GM18867 (cell line): ENCODE data around the gene EHD1.
A peak's percentile ranks its signal among the peaks of the same experiment; 100 is the strongest.

ENCODE experiments used
- ATAC-seq: cut with Tn5 transposase; IDR thresholded peaks from one replicate; pipeline ENCODE4 v1.9.1; 2021; ENCODE audit warnings: mild to moderate bottlenecking, moderate library complexity; ENCODE audit not compliant: unreplicated experiment

EHD1 gene

DNA sequence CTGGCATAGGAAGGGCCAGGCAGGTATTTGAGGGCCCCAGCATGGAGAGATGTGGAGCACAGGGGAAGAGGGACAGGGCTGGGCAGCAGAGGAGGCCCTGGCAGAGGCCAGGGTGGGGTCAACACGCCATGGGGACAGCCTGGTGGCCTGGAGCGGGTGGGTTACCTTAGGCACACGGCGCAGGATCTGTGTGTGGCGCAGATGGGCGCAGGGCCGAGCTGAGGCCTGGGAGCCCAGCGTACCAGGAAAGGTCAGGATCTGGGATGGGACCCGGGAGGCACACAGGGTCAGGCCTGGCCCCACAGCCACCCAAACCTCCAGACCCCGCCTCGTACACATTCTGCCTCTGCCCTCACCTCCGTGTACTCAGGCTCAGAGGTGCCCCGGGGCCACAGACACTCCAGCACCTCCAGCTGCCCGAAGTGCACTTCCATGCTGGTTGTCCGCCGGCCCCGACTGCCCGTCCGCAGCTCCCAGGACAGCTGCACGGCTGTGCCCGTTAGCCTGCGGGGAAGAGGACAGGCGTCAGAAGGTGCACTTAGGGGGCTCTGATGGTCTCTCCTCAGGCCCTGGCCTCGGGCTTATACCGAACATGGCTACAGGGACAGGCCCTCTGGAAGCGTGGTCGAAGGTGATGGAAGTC, 32.2 kb upstream of the EHD1 start:
- ATAC-seq = no peak

DNA sequence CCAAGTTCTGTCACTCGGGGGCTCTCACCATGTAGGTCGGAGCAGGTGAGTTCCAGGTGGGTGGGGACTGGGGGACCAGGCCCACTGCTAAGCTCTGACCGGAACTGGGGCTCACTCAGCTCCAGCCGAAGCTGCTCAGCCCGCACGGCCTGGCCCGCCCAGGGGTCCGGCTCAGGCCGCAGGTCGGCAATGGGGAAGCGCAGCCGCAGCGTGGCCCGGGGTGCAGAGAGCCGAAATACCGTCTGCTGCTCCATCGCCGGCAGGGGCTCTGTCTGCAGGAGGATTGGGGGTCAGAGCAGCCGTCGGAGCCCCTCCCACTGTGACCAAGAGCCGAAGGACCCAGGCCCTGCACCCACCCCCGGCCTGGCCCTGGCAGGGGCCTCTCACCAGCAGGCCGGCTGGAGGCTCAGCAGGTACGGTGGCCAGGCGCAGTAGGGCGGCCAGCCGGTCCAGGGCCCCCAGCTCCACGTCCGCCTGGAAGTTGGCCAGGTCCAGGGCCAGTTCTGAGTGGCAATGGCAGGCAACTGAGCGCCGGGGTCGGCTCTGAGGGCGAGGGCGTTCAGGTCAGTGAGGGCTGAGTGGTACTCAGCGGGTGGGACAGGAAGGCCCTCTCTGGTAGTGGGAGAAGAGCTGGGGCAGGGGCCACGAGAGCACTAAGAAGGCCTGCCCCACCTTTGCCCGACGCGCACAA, 31.4 kb upstream of the EHD1 start:
- no peak for ATAC-seq

DNA sequence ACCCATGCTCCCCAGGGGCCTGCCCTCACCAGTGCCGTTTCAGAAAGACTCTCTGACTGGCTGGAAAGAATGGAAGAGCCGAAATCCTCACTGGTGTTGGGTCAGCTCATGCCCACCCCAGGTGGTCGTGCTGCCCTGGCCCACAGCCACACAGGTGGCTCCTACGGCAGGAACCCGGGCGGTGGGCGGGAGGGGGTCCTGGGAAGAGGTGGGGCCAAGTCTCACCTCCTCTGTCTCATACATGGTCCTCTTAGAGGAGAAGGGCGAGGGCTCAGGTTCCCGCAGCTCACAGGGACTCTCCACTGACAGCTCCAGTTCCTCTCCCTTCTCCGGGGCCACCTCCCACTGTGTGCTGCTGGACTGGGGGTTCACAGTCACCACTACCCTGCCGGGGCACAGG, 30.3 kb upstream of the EHD1 start:
- ATAC-seq = no peak

DNA sequence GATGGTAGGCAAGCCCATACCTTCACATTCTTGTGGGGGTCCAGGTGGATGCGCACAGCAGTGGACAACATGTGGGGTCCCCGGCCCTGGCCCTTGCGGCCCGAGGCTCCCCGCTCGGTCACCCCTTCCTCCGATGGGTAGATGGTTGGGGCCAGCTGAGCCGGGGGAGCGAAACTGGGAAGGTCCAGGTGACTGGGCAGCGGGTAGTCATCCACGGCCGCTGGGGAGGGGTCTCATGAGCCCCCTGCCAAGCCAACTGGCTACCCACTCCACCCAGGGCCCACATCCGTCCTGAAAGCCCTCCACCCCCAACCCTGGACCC, 27.9 kb upstream of the EHD1 start:
- ATAC-seq = no peak

DNA sequence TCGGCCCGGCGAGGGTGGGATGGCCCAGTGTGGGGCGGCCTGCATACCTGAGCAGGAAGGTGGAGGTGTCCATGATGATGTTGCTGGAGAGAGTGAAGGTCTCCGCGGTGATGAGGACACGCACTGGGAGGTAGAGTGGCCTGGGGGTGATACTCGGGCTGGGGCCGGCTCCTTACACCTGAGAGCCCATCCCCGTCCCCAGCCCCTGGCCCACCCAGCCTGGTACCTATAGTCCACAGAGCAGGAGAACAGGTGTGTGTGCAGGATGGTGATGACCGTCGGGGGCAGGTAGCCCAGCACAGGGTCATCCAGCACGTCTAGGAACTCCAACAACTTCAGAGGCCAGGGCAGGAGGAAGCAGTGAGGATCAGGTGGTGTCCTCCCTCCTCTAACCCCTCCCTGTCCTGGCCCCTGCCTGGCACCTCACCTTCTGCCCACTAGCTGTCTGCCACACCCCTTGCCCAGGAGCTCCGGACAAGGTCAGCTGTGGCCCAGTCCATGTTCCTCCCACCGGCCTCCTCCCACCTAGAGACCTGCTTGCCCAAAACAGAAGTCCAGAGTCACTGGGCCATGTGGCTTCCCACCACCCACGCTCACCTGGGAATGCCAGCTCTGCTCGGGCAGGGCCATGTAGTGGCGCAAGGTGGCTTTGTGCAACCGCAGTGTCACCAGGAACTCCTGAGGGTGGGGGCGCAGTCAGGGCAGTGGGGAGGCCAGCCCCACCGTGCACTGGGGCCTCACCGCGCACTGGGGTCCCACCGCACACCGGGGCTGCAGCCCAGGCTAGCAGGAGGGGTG, 27.3 kb upstream of the EHD1 start:
- no peak for ATAC-seq

DNA sequence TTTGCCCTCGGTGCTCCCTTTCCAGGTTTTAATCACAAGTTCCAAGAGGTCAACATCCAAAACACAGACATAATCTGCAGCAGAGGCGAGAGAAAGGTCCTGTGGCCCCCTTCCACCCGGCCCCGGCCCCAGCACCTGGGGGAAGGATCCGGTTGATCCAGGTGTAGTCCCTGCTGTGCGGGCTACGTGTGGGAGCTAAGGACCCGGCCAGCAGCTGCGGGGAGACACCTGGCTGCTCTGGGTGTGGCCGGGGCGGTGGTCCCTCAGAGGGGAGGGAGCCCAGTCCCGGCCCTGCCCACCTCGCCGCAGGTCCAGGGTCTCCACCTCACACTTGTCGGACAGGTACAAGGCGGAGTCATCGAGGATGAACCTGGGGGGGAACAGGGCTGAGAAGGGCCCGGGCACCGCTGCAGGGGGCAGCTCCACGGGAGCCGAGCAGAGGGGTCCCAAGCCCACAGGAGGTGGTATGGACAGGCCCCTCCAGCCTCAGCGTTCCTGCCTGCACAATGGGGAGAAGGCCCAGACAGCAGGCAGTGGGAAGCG, 24.9 kb upstream of the EHD1 start:
- no peak for ATAC-seq

DNA sequence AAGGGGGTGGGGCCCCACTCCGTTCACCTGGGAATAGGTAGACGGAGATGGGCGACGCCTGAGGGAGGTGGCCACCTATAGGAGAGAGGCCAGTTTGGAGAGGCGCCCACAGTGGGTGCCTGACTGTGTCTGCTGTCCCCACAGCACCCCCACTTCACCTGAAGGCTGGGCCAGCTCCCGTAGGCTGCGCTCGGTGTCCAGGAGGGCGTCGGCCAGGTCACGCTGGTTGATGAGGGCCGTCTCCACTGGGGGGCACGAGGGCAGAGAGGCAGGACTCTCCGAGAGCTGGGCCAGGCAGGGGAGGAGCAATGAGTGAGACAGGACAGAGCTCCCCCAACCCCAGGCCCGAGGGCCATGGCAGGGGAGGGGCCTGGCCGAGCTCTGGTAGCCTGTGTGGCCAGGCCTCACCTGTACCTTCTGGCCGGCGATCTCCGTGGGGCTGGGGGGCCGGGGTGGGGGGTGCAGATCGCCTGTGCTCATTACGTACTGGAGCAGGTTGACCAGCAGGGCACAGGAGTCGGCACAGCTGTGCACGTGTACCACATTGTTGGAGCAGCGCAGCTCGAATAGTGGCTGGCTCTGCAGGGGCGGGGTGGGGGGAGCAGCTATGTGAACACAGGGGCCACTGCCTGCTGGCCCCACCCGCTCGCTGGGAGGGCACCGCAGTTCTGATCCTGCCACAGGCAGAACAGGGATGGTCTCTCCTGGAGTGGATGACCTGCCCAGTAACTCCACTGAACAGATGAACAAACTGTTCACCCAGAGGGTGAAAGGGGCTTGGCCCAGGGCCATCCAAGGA, 23.9 kb upstream of the EHD1 start:
- no peak for ATAC-seq

DNA sequence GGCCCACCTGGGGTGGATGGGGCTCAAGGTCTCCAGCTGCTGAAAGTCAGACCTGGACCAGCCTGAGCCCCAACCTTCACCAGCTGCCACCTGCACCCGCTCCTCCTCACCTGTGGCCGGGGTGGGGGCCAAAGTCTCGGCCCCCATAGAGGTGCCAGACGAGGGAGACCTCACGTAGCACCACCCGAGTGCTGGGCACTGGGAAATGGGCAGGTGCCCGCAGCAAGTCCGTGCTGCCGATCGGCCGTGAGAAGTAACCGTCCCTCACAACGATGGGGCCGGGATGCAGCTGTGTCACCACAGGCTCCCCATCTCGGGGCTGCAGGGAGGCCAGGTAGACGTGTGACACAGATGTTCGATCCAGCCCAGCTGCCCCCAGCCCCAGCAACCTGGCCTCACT, 22.4 kb upstream of the EHD1 start:
- ATAC-seq = no peak

DNA sequence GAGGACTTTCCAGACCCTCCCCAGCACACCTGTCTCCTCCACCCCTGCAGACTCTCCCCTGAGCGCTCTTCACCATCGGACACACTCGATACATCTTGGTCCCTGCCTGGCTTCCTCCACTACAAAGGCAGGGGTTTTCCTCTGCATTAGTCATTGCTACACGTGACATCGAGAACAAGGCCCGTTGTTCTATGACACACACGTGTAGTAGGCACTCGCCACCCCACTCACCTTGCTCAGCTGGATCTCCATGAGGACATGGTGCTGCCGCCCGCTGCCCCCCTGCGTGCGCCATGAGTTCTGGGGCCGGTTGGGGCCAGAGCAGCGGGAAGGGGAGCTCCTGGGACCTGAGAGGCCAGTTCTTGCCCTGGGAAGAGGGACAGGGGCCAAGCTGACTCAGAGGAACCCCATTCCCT, 21.9 kb upstream of the EHD1 start:
- no peak for ATAC-seq

DNA sequence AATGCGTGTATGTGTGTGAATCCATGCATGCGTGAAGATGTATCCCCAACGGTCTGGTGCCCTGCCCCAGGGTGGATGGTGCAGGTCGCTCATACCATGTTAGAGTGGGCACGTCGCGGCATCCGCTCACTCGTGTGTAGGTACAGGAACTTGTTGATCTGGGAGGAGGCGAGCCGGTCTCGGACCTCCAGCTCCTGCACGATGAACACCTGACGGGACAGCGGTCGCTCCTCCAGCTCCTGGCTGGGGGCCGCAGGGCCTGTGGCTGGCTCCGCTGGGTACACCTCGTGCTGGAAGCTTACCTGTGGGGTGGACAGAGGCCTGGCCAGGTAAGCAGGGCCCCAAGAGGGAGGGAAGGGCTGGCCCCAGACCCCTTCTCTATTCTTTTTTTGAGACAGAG, 20.1 kb upstream of the EHD1 start:
- no peak for ATAC-seq

DNA sequence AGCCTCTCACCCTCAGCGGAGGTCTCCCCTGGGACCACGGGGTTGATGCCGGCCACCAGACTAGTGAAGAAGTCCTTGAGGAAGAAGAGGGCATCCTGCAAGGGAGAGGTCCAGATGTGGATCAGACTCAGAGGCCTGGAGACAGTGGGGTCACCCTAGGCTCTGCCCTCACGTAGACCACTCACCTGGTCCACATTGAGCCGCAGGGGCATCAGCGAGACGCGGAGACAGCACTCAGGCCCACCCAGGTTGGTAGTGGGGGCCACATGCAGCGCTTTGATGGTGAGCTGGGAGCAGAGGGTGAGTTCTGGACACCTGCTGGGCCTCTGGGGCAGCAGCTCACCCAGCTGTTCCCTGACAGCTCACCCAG, 19.6 kb upstream of the EHD1 start:
- ATAC-seq = no peak

DNA sequence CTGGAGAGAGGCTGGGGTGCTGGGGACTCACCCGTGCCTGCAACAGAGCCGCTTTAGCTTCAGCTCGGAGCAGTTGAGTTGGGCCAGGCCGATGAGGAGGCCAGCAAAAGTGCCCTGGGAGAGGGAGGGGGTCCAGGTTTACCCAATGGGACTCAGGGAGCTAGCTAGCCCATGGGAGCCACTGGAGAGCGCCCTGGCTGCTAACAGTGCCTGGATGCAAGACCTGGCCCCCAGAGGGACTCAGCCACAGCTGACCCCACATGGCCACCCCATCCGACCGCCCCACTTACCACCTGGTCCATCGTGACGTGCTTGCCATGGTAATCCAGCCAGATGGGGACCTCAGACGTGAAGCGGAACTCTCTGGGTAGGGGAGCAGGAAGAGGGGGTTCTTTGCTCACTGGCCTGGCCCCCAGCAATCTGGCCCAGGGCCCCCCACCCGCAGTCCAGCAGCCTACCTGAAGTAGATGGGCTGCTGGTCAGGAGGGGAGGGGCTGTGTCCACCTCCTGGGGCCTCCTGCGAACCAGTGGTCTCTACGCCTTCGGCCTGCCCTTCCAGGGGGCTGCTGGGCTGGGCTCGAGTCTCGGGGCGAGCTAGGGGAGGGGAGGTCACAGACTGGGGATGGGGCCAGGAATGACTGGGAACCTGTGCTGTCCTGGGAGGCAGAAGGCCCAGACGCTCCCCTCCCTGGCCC, 19.1 kb upstream of the EHD1 start:
- ATAC-seq = no peak

DNA sequence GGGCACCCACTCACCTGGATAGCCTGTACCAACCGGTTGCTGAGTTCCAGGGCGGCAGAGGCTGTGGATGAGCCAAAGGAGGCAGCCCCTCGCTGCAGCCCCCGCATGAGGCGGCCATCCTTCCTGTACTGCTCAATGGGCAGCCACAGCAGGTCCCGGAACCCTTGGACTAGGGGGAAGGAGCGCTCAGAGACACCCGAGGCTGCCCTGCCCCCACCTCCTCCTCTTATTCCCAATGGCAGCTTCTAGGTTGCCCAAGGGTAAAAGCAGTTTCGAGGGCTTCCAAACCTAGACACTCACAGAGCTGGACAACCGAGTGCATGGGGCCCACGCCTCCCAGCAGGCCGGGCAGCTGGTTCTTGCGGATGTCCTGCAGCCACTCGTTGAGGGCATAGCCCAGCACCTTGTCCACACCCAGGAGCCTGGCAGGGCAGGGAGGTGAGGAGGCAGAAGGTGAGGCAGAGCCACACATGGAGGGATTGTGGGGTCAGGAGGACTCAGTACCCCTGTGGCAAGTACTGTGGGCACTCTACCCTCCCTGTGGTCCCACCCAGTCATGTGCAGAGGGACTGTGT, 18.1 kb upstream of the EHD1 start:
- no peak for ATAC-seq

DNA sequence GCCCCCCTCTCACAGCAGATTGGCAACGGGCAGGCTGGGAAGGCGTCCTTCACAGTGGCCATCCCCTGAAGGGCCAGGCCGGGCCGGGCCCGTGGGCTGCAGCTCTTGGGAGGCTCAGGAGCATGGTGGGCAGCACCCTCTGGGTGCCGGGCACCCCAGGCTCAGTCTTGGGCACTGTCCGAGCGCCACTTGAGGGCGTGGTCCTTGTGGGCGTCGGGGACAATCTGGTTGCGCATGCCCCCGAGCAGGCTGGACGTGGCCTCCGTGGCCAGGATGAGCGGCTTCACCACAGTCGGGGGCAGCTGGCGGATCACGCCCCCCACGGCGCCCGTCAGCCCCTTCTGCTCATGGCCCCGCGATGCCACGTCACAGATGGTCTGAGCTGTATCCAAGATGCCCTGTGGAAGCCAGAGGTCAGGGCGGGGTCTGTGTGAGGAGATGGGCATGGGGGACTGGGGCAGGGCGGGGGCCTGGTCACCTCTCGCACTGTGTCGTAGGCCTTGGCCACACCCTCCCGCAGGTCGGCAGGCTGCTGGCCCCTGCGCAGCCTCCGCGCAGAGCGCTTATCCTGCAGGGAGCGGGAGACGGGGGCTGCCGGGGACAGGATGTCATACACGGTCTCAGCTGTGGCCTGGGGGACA, 16.5 kb upstream of the EHD1 start:
- no peak for ATAC-seq

DNA sequence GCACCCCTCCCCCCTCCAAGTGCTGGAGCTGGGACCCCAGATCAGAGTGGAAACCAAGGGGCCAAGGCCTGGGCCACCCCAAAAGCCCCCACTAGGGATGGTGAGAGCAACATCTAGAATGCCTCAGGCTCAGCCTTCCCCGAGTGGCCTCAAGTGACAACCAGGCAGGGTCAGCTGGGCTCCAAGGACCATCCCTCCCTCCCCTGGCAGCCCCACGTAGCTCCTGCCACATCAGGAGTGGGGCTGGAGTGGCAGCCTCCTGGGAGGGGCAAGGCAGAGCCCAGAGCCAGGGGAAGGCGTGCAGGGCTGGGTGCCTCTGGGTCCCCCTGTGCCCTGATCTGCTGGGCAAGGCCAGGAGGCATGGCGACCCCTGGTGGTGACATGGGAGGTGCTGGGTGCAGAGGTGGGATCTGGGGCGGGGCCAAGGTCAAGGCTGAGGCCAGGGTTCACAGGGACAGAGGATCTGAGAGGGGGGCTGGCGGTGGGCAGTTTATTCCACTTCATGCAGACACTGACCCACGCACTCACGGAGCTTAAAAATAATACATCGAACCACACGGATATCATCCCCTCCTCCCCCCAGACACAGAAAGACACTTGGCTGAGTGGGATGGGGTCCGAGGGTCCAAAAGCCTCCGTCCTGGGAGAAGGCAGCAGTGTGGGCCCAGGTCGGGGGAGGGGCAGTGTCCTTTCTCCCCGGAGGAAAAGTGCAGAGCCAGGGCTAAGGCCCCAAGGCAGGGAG, 15.8 kb upstream of the EHD1 start:
- ATAC-seq = peak; percentile 65

DNA sequence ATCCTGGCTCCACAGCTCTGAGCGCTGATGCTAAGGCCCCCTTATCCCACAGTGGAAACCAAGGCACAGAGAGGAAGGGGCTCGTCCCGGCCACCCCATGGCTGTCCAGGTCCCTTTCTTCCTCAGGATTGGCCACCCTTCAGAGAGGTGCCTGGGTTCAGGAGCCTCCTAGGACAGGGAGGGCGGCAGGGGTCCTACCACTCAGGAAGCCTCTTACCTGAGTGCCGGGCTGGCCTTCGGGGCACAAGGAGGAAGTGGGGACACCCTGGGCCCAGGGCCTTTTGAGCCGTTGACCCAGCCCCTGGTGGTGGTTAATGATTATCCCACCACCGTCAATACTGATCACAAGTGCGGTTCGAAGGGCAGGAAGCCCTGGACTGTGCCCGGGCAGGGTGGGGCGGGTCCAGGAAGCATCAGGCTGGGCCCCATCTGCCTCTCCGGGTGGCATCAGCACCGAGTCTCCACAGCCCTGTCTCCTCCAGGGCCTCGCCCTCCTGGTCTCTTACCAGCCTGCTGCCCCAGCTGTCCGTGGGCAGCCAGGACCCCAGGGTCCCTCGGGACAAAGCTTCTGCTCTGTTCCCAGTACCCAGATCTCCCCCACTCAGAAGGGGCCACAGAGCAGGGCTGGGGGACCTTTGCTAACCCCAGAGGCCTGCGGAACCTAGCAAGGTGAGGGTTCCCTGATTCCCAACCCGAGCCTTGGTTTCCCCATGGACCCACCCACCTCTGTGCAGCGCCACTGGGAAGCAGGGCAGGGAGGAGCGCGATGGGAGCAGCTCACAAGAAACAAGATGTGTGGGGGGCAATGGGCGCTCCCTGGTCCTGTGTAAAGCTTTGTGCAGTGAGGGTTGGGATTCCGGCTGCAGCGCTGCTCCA, 15.0 kb upstream of the EHD1 start:
- no peak for ATAC-seq

DNA sequence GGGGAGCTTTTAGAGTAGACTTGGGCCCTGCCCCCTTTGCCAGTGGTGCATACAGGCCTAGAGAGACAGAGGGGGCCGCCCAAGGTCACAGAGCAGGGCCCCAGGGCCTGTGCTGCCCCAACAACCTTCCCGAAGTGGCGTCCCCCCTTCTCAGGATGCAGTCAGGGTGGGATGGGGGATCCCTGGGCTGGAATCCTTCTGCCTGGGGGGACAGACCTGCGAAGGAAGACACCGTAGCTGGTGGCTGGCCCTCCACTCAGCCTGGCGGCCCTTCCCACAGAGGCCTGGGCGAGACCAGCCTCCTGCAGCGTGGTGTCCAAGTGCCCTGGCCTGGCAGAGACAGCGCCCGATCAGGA, 14.4 kb upstream of the EHD1 start:
- no peak for ATAC-seq

DNA sequence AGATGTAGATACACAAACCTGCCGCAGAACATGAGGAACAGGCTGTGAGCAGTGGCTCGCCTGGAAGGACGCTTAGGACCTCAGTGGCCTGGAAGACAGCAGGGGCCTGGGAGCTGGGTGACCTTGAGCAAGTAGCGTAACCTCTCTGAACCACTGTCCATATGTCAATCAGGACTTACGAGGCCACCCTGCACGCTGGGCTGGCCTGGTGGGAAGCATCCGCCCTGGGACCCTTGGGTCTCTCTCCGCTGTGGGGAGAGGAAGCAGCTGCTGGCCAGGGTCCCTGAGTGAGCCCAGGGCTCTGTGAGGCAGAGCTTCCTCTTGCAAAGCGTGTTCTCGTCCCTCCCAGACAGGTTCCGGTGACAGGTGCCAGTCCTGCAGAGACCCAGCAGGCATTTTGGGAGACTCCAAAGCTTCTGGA, 14.0 kb upstream of the EHD1 start:
- no peak for ATAC-seq
